K562 (cell line): ENCODE data around the gene SDCCAG8. TPM values are rescaled to one million over a fixed set of nuclear protein-coding genes. Genes with fewer than 3 reads are reported as not detected.

Source experiments
- C11orf30 ChIP-seq: fragments of 450-650 bp; IDR thresholded peaks from 2 replicates; pipeline ENCODE4 v1.6.1; 2016; ENCODE audit warnings: low read depth, mild to moderate bottlenecking
- CBFB ChIP-seq: sonication (generic); formaldehyde crosslinking; IDR thresholded peaks from 2 replicates; pipeline ENCODE4 v1.4.0; 2020; ENCODE audit warnings: mild to moderate bottlenecking, missing genetic modification reagents
- CXXC5 ChIP-seq: fragments of 250-450 bp; sonication (Bioruptor Pico); IDR thresholded peaks from 2 replicates; pipeline ENCODE4 v1.8.0; 2022; ENCODE audit warnings: inconsistent platforms, mild to moderate bottlenecking, moderate library complexity
- ETV5 ChIP-seq: sonication (generic); formaldehyde crosslinking; IDR thresholded peaks from 2 replicates; pipeline ENCODE4 v1.4.0; 2020; ENCODE audit warnings: low read depth, mild to moderate bottlenecking, missing genetic modification reagents
- GTF2F1 ChIP-seq: IDR thresholded peaks from 2 replicates; pipeline ENCODE4 v1.6.1; 2011; ENCODE audit warnings: low read depth, low read length, improper control_type of control experiment
- HIVEP1 ChIP-seq: fragments of 250-450 bp; sonication (Bioruptor Pico); IDR thresholded peaks from 2 replicates; pipeline ENCODE4 v1.4.0; 2020; ENCODE audit warnings: mild to moderate bottlenecking
- HLTF ChIP-seq: fragments of 450-650 bp; IDR thresholded peaks from 2 replicates; pipeline ENCODE4 v1.6.1; 2016
- LCOR ChIP-seq: sonication (generic); formaldehyde crosslinking; IDR thresholded peaks from 2 replicates; pipeline ENCODE4 v1.8.0; 2022; ENCODE audit warnings: mild to moderate bottlenecking, missing genetic modification reagents
- MTA2 ChIP-seq: fragments of 450-650 bp; IDR thresholded peaks from 2 replicates; pipeline ENCODE4 v1.6.1; 2016; ENCODE audit warnings: low read depth
- SNIP1 ChIP-seq: fragments of 450-650 bp; IDR thresholded peaks from 2 replicates; pipeline ENCODE4 v1.7.1; 2017; ENCODE audit warnings: low read depth, mild to moderate bottlenecking
- TAF9B ChIP-seq: fragments of 450-650 bp; IDR thresholded peaks from 2 replicates; pipeline ENCODE4 v1.6.1; 2018; ENCODE audit warnings: mild to moderate bottlenecking; ENCODE audit not compliant: partially characterized antibody
- TEAD1 ChIP-seq, 2 experiments: fragments of 450-650 bp in 1 of 2; sonication (generic) in 1 of 2; formaldehyde crosslinking; IDR thresholded peaks; 2 replicates each; pipeline versions ENCODE4 v1.4.0 to v1.8.0; 2020 to 2022; ENCODE audit warnings: mild to moderate bottlenecking in 2 of 2, missing genetic modification reagents in 1 of 2
- ZNF124 ChIP-seq: sonication (generic); formaldehyde crosslinking; IDR thresholded peaks from 2 replicates; pipeline ENCODE4 v1.8.1; 2022; ENCODE audit warnings: missing genetic modification reagents
- ZNF133 ChIP-seq: fragments of 250-450 bp; sonication (Bioruptor Pico); IDR thresholded peaks from 2 replicates; pipeline ENCODE4 v1.4.0; 2020; ENCODE audit warnings: mild to moderate bottlenecking
- ZNF197 ChIP-seq: fragments of 200-800 bp; sonication (Bioruptor generic); IDR thresholded peaks from 2 replicates; pipeline ENCODE4 v1.6.1; 2016; ENCODE audit warnings: low read depth, missing genetic modification characterization, missing compliant biosample characterization
- ZNF57 ChIP-seq: fragments of 450-650 bp; formaldehyde crosslinking; IDR thresholded peaks from 2 replicates; pipeline ENCODE4 v1.4.0; 2020; ENCODE audit warnings: mild to moderate bottlenecking, moderate library complexity
- ZNF766 ChIP-seq: fragments of 200-800 bp; sonication (Bioruptor generic); conservative IDR thresholded peaks from 2 replicates; pipeline ENCODE4 v1.6.1; 2016; ENCODE audit warnings: missing genetic modification characterization, missing compliant biosample characterization
- polyA plus RNA-seq, 8 experiments: library from polyadenylated mRNA; depleted of rRNA in 4 of 8; stranded (reverse) in 5 of 8; unstranded in 3 of 8; fragments of >200 nt; fragmentation: Nextera tagmentation in 2 of 8; fragmentation: Illumina TruSeq in 1 of 8; extraction: Ambion mirVana in 2 of 8; extraction: Trizol in 1 of 8; gene quantifications; 2 replicates each; pipeline versions ENCODE4 v1.2.1 to v1.2.3, GENCODE V29; 2011 to 2014; ENCODE audit warnings: inconsistent platforms in 1 of 8, missing spikeins in 1 of 8
- total RNA-seq, 7 experiments: library from RNA; depleted of rRNA in 6 of 7; stranded (reverse); fragments of >200 nt in 6 of 7; fragmentation: Illumina TruSeq in 2 of 7; extraction: Trizol in 2 of 7; gene quantifications; 2 replicates each; pipeline versions ENCODE4 v1.2.1 to v1.2.3, GENCODE V29; 2011 to 2021; ENCODE audit warnings: low replicate concordance in 1 of 7
- TF ChIP-seq, protein P1 (sequence below): sonication (generic); formaldehyde crosslinking; IDR thresholded peaks from 2 replicates; pipeline ENCODE4 v1.8.0; 2022; ENCODE audit warnings: mild to moderate bottlenecking, missing genetic modification reagents, borderline replicate concordance
- TF ChIP-seq, protein P2 (sequence below): fragments of 250-450 bp; sonication (Bioruptor Pico); IDR thresholded peaks from 2 replicates; pipeline ENCODE4 v1.4.0; 2020; ENCODE audit warnings: mild to moderate bottlenecking
- TF ChIP-seq, protein P3 (sequence below), 2 experiments: fragments of 150-350 bp in 1 of 2; IDR thresholded peaks; 2 replicates each; pipeline ENCODE4 v1.6.1; 2012 to 2016; ENCODE audit warnings: low read depth in 2 of 2, low read length in 2 of 2, mild to moderate bottlenecking in 1 of 2, moderate library complexity in 1 of 2

SDCCAG8 gene
- total and polyA plus RNA-seq, 9 of the 15 experiments (the other 6 are each of a cell fraction or from before 2014, with no cell fraction given), result 17.9 to 36.7 (median 25.4) TPM

DNA sequence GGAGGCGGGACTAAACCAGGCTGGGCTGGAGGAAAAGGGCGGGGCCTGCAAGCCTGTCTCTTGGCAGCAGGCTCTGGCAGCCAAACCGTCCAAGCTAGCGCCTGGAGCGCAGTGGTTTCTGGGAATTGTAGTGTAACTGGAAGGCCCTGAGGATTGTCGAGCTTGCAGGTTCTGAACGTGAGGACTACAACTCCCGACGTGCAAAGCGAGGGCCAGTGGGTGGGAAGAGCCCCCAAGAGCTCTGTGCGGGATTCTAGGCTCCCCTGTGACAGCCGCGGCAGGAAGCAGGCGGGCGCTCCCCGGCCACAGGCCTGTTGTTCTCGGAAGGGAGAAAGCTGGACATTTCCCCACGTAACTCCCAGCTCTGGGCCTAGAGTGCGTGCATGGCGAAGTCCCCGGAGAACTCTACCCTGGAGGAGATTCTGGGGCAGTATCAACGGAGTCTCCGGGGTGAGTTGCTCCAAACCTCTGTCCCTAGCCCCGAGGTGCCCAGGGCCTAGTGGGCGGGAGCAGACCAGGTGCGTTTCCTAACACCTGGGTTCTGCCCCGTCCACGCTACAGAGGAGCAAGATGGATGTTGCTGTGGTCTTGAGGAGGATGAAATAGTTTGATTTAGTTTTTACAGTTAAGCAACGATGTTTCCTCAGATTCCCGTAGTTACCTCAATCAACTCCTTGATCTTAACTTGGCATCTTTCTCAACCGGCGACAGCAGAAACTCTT lies at the start of gene SDCCAG8 (continued):
- TF ChIP-seq CXXC5 (CRISPR knock-in tag) (peak; percentile 82), TAF9B (peak; percentile 32), GTF2F1 (peak; percentile 62; the same call in 1 of the 2 replicates), TEAD1 (CRISPR knock-in tag; IDR thresholded peaks at IDR 0.05) (peak in 1 of 2 experiments; percentile 61; a peak in 2 of 4 replicates), CBFB (peak; percentile 48; the same call in 1 of the 2 replicates), LCOR (CRISPR knock-in tag) (0 out of 2 replicates have a peak, but pooled peaks have one; percentile 23), ZNF57 (peak; percentile 77; the same call in 1 of the 2 replicates), ZNF766 (peak; percentile 95), ZNF133 (CRISPR knock-in tag) (0 out of 2 replicates have a peak, but pooled peaks have one; percentile 61), HLTF (0 out of 2 replicates have a peak, but pooled peaks have one; percentile 23), C11orf30 (peak; percentile 89), ZNF124 (no peak), ZNF197 (0 out of 2 replicates have a peak, but pooled peaks have one; percentile 31), MTA2 (no peak), SNIP1 (no peak), HIVEP1 (CRISPR knock-in tag) (peak; percentile 29; the same call in 1 of the 2 replicates), ETV5 (peak; percentile 85)
- TF ChIP-seq, protein P1, sequence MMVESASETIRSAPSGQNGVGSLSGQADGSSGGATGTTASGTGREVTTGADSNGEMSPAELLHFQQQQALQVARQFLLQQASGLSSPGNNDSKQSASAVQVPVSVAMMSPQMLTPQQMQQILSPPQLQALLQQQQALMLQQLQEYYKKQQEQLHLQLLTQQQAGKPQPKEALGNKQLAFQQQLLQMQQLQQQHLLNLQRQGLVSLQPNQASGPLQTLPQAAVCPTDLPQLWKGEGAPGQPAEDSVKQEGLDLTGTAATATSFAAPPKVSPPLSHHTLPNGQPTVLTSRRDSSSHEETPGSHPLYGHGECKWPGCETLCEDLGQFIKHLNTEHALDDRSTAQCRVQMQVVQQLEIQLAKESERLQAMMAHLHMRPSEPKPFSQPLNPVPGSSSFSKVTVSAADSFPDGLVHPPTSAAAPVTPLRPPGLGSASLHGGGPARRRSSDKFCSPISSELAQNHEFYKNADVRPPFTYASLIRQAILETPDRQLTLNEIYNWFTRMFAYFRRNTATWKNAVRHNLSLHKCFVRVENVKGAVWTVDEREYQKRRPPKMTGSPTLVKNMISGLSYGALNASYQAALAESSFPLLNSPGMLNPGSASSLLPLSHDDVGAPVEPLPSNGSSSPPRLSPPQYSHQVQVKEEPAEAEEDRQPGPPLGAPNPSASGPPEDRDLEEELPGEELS, result peak; percentile 69; the same call in 1 of the 2 replicates
- TF ChIP-seq, protein P2, sequence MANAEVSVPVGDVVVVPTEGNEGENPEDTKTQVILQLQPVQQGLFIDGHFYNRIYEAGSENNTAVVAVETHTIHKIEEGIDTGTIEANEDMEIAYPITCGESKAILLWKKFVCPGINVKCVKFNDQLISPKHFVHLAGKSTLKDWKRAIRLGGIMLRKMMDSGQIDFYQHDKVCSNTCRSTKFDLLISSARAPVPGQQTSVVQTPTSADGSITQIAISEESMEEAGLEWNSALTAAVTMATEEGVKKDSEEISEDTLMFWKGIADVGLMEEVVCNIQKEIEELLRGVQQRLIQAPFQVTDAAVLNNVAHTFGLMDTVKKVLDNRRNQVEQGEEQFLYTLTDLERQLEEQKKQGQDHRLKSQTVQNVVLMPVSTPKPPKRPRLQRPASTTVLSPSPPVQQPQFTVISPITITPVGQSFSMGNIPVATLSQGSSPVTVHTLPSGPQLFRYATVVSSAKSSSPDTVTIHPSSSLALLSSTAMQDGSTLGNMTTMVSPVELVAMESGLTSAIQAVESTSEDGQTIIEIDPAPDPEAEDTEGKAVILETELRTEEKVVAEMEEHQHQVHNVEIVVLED (CRISPR knock-in tag), result 0 out of 2 replicates have a peak, but pooled peaks have one; percentile 20
- TF ChIP-seq, protein P3, sequence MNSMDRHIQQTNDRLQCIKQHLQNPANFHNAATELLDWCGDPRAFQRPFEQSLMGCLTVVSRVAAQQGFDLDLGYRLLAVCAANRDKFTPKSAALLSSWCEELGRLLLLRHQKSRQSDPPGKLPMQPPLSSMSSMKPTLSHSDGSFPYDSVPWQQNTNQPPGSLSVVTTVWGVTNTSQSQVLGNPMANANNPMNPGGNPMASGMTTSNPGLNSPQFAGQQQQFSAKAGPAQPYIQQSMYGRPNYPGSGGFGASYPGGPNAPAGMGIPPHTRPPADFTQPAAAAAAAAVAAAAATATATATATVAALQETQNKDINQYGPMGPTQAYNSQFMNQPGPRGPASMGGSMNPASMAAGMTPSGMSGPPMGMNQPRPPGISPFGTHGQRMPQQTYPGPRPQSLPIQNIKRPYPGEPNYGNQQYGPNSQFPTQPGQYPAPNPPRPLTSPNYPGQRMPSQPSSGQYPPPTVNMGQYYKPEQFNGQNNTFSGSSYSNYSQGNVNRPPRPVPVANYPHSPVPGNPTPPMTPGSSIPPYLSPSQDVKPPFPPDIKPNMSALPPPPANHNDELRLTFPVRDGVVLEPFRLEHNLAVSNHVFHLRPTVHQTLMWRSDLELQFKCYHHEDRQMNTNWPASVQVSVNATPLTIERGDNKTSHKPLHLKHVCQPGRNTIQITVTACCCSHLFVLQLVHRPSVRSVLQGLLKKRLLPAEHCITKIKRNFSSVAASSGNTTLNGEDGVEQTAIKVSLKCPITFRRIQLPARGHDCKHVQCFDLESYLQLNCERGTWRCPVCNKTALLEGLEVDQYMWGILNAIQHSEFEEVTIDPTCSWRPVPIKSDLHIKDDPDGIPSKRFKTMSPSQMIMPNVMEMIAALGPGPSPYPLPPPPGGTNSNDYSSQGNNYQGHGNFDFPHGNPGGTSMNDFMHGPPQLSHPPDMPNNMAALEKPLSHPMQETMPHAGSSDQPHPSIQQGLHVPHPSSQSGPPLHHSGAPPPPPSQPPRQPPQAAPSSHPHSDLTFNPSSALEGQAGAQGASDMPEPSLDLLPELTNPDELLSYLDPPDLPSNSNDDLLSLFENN (IDR thresholded peaks at IDR 0.05; ENCODE audit: low read depth in 2 of 2, low read length in 2 of 2), result 0 out of 4 replicates have a peak, but pooled peaks of 1 of the 2 experiments have one; percentile 35
